GM19025 (cell line): Measurements from ENCODE around the gene SLC41A3.
"Not testable (repeated sequence)": the region's sequence is repeated elsewhere in the genome, so short reads cannot be mapped to it uniquely, and the experiment has no call there.

Experiments used
- ATAC-seq: cut with Tn5 transposase; IDR thresholded peaks from one replicate; pipeline ENCODE4 v1.9.1; 2021; ENCODE audit warnings: mild to moderate bottlenecking, low read depth, moderate library complexity; ENCODE audit not compliant: unreplicated experiment

SLC41A3 gene

DNA sequence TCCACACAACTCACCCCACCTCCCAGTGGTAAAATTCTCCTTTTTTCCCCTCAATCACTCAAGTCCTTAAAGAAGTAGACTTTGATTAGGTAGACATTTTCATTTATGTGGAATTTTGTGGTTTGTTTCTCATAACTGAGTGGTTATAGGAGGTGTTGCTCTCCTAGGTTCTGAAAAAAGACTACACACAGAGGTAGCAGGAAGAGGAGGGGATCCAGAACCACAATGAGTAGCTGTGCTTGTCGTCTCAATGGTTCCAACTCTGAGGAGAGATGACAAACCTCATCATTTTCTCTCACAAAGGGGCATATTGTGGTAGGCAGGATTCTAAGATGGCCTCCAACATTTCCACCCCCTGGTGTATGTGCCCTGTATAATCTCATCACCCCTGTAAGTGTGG is 120.1 kb downstream of the SLC41A3 start:
- ATAC-seq = not testable (repeated sequence)

- ATAC-seq = no peak
These were observed 122.7 kb downstream of the SLC41A3 start for GRCh38 chr3:125961289-125961589.

GRCh38 chr3:125960456-125961288 is 123.3 kb downstream of the SLC41A3 start:
- no peak for ATAC-seq

DNA sequence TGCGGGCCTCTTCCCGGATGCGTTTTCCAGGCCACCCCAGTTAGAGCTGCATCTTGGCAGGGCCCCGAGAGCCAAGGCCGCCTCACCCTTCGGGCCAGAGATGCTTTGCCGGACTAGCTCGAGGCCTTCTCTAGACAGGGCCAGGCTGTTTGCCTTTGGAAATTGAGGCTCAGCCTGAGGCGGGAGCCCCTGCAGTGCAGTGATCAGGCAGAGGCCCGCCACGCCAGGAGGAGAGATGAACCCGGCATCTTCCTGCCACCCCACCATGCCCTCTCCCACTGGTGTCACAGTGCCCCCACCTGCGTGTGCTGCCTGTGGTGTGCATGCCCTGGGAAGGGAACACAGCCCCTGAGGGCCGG is 123.9 kb downstream of the SLC41A3 start:
- ATAC-seq = no peak

DNA sequence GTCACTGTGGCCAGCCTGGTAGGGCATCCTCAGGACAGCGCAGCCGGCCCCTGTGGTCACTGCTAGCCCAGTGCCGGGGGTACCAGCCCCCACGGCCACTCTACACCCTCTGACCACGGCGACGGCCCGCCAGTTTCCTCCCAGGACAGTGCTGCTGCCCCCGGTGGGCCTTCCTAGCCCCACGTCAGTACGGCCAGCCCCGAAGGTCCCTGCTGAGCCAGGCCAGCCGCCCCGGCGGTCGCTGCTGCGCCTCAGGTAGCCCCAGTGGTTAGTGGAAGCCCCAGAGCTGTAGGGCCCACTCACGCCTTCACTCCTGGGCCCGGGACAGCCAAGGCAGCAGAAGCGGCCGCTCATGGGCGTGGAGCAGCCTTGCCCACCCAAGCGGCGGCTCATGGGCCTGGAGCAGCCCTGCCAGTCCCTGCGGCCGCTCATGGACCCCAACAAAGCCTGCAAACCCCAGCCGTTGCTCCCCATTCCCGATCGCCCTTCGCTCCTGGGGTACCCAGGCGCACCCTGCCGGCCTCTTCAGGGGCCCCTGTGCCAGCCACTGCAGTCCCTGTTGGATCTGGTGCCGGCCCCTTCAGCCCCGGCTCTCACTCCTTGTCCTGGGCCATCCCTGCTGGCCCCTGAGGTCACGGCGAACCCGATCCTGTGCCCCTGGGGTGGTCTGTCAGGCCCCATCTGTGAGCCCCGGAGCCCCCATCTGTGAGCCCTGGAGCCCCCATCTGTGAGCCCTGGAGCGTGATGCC is 124.4 kb downstream of the SLC41A3 start:
- no peak for ATAC-seq

DNA sequence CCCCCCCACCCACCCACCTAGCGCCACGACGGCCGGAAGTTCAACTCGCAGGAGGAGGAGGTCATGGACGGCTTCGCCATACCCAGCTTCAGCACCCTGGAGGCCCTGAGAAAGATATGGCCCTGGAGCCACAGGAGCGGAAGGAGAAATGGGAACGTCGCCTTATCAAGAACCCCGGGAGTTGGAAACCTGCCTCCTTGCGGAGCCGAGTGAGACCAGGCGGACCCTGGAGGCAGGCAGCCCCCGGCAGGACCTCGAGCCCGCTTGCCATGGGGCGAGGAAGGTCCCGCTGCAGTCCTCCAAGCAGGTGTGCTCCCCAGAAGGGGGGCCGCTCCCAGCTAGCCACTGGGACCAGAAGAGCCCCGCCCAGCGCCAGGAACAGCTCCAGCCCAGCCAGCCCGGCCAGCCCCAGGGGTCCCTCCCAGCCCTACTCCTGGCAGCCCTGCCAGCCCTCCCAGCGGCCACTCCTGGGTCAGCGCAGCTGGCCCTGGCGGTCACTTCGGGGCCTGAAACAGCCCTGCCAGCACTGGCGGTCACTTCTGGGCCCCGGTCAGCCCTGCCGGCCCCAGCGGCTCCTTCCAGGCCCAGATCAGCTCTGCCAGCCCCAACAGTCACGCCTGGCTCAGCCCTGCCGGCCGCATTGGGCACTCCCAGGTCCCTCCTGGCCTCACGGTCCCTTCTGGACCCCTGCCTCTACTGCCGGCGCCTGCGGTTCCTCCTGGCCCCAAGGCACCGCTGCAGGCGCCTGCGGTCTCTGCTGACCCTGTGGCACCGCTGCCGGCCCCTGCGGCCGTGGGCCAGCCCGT is 125.2 kb downstream of the SLC41A3 start:
- ATAC-seq = no peak

GRCh38 chr3:125957674-125958510 is 126.0 kb downstream of the SLC41A3 start:
- no peak for ATAC-seq

GRCh38 chr3:125957020-125957419 is 126.9 kb downstream of the SLC41A3 start:
- ATAC-seq = not testable (repeated sequence)
